ENCODE measurements around the gene AP2A2.

The AP2A2 gene

DNA sequence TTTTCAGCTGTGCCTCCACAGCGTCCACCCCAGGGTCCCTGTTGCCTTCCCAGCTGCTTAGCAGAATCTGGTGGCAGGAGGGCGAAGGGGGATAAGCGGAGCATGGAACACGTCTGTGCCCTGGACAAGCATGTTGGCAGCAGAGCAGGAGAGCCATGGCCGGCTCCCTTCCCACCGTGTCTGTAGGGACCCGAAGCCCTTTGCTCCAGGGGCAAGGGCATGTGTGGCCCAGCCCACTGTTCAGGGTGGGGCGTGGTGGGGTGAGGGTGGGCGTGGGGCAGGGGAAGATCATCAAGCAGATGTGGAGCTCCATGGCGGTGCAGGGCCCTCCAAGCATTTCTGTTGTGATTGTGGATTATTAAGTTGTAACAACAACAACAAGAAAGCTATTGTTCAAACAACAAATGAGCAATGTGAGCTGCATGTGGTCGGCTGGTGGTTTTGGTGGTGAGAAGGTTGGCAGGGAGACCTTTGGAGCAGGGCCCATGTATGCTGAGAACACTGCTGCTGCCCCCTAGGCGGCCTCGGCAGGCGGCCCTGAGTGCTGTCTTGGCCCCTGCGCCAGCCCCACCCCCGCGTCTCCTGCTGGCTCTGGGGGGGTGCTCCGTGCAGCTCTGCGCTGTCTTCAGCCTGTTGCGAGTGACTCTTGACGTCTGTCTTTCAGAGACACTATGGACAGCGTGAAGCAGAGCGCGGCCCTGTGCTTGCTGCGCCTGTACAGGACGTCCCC is 50.9 kb downstream of the AP2A2 start:
- no peak for DNase-seq

DNA sequence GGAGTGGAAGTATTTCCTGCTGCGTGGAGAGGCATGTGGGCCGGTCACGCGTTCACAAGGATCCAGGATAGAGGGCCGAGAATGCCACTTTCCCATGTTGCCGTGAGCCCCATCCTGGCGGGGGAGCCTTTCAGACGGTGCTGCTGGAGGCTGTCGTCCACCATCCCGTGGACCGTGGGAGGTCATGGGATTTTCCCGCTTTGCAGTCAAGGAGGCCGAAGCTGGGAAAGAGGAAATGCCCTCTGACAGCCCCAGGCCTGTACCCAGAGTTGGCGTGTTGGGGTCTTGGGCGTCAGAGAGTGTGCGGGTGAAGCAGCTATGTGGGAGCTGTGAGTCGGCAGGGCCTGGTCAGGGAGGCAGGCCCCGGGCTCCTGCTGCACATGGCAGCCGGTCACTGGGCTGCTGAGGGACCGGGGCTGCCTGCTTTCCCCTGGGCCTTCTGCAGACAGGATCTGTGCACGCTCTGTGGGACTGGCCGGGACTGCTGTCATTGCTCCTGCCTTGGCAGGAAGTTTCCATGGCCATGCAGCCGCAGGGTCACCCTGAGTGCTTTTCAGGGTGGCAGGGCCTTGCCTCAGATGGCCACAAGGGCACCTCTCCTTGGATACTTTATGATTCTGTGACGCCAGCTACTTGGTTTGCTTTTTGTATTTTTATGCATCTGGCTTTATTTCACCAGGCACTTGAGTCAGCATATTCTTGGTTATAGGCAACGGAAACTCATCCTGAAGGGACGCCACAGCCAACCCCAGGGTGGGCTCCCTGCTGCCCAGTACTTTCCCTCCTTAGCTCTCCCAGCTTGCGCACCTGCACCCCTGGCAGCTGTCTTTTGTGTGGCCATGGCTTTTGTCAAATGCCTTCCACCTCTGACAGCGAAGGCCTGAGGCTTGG is 52.4 kb downstream of the AP2A2 start:
- no peak for DNase-seq

- no peak for DNase-seq
Observed at GRCh38 chr11:978781-979180, 53.1 kb downstream of the AP2A2 start.

DNA sequence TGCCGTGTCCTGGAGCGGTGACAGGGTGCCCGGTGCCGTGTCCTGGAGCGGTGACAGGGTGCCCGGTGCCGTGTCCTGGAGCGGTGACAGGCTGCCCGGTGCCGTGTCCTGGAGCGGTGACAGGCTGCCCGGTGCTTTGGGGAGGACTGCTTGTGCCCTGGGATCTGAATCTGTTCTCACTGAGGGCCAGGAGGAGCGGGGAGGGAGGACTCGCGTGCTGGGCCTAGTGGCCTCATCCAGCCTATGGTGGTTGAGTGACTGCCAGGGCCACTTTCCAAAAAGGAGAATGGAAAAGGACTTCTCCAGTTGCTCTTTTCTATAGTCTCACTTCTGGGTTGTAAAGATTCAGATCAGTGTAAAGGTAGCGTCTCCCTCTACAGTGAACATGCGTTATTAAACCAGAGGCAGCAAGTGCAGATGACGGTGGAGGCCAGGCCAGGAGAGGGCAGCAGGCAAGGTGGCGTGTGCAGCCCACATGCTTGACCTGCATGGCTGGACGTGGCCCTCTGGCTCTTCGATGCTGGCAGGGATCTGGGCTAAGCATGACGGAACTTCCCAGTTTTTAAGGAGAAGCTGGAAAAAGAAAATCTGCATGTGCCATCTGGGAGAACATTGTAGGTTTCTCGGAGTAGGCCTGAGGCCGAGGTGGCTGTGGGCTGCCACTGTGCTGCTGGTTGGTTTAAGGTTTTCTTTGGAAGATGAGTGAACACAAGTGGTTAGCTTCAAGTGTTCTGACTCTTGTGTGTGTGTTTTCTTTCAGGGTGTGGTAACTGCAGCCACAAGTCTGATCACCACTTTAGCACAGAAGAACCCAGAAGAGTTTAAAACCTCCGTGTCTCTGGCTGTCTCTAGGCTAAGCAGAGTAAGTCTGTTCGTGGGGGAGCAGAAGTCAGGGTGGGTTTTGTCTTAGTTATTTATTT is 55.0 kb downstream of the AP2A2 start:
- DNase-seq: no peak

- DNase-seq: no peak
Observed at GRCh38 chr11:981764-982163, 56.1 kb downstream of the AP2A2 start.

DNA sequence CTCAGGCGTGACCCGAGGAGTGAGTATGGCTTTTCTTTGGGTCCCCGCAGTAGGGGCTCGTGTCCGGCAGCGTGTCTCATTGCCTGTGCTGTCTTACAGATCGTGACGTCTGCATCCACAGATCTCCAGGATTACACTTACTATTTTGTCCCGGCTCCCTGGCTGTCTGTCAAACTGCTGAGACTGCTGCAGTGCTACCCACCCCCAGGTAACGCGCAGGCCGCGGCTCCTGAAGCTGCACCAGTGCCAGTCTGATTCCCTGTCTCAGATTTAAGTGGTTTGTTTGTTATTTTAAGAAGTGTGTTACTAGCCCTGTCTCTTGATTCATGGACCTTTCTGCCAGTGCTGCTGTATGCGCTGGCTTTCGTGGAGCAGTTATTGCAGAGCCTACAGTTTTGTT is 58.9 kb downstream of the AP2A2 start:
- no peak for DNase-seq

DNA sequence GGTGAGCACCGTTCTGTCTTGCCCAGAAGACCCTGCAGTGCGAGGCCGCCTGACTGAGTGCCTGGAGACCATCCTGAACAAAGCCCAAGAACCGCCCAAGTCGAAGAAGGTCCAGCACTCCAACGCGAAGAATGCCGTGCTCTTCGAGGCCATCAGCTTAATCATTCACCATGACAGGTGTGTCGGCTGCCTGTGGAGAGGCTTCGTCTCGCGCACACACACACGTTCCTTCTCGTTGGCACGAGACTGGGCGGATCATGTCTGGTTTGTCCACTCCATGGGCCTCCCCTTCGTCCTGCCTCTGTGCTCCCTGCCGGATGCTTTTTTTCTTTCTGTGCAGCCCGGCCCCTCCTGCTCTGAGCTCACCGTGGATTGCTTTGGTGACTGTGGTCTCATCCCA is 59.7 kb downstream of the AP2A2 start:
- DNase-seq: no peak

GRCh38 chr11:985848-986247 is 60.2 kb downstream of the AP2A2 start:
- DNase-seq: no peak

DNA sequence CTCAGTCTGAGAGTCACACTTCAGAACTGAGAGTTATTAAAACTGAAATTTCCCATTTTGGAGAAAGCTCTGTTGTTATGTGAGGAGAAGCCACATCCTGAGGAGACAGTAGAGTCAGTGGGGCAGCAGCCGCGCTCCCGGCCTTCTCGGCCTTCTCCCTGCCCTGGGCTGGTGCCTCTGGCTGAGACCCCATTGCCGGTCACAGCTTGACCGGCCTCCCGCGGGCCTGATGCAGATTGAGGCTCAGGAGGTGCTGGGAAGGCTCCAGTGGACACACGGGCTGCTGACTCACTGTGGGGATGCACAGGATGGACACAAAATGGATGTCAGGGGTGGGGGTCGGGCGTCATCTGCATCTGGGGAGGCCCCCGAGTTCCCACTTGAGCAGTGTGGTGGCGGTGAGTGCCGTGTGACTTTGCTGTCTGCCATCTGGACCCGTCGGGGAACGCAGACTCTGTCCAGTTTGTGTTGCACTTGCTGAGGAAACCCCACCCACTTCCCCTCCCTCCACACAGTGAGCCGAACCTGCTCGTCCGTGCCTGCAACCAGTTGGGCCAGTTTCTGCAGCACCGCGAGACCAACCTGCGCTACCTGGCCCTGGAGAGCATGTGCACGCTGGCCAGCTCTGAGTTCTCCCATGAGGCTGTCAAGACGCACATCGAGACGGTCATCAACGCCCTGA is 60.7 kb downstream of the AP2A2 start:
- DNase-seq: no peak

DNA sequence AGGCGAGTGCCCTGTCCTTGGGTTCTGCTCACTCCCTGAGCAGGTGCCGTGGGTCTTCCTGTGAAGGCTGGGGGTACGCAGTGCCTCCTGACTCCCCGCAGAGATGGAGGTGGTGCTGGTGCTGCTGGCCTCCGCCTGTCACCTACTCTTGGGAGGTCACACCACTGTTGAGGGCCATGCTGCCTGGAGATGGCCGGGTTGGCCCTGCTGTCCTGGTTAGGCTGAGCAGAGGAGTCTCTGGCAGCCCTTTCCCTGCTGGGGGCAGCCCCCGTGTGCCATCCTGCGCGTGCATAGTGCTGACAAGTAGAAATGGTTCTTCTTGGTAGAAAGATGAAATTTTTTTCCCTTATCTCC is 61.3 kb downstream of the AP2A2 start:
- DNase-seq: no peak

- no peak for DNase-seq
Observed at GRCh38 chr11:987671-988070, 62.0 kb downstream of the AP2A2 start.

DNA sequence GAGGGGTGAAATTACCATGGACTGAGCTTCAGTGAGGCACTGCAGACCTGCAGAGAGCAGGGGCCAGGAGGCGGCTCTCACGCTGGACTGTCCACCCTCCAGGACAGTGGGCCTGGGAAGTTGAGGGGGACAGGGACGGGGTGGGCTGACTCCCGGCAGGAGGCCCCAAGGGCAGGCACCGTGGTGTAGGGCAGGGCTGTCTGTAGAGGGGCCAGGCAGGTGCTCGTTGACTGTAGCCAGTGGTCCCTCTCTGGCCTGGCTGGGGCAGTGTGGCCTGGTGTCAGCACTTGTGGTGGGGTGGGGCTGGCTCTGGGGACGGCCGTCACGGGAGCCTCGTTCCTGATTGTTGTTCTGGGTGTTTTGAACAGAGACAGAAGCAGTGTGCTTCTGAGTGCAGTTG is 64.4 kb downstream of the AP2A2 start:
- no peak for DNase-seq

- no peak for DNase-seq
Observed at GRCh38 chr11:991034-991433, 65.4 kb downstream of the AP2A2 start.

- DNase-seq: no peak
Observed at GRCh38 chr11:991711-992307, 66.1 kb downstream of the AP2A2 start.

DNA sequence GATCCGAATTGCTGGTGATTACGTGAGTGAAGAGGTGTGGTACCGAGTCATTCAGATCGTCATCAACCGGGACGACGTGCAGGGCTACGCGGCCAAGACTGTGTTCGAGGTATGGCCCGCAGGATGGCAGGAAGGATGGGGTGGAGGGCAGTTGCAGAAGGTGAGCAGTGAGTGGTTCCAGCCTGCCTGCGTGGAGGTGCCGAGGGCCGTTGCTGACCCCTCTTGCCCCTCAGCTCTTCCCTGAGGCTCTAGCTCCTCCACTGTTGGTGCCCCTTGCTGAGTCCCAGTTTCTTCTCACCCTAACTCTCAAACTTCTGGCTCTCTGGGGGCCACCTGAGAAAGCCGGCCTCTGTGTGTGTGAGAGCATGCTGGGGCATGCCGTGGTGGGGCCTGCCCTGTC is 66.9 kb downstream of the AP2A2 start:
- no peak for DNase-seq

DNA sequence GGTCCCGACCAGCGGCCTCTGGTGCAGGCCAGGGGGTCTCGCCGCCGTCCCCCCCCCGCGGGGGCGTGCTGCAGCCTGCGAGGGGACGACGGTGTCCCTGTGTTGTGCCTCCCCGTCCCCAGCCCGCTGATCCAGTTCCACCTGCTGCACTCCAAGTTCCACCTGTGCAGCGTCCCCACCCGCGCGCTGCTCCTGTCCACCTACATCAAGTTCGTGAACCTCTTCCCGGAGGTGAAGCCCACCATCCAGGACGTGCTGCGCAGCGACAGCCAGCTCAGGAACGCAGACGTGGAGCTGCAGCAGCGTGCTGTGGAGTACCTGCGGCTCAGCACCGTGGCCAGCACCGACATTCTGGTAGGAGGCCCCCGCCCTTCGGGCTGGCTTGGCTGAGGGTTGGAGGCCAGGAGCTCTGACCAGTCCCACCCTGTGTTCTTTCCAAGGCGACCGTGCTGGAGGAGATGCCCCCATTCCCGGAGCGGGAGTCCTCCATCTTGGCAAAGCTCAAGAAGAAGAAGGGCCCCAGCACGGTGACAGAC is 68.0 kb downstream of the AP2A2 start:
- no peak for DNase-seq

DNA sequence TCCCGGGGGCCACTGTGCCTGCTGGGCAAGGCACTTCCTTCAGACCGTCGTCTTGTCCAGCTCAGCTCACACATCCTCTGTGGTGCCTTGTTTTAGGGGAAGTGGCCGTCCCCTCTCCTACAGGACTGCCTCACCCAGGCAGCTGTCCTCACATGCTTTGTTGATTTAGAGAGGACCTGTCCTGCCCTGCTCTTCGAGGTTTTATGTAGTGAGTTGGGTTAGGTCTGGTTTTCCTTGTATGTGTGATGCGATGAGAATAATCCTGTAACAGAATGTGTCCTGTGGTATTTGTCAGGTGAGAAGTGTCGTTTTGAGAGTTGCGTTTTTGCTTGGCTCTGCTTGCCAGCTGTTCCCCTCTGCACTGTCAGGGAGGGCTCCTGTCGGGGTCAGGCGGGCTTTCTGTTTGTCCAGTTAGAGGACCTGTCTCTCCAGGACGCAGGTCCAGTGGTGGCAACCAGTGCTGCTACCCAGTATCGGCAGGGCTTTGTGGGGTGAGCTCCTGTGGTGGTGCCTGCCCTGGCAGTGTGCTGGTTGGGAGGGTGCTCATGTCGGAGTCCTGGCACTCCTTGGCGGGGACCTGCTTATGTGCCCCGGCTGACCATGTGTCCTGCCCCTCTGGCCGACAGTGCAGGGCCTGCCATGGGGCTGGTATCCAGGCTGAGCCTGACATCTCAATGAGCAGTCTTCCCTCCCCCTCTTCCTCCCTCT is 69.5 kb downstream of the AP2A2 start:
- DNase-seq: no peak

GRCh38 chr11:995752-996420 is 70.2 kb downstream of the AP2A2 start:
- DNase-seq: no peak

DNA sequence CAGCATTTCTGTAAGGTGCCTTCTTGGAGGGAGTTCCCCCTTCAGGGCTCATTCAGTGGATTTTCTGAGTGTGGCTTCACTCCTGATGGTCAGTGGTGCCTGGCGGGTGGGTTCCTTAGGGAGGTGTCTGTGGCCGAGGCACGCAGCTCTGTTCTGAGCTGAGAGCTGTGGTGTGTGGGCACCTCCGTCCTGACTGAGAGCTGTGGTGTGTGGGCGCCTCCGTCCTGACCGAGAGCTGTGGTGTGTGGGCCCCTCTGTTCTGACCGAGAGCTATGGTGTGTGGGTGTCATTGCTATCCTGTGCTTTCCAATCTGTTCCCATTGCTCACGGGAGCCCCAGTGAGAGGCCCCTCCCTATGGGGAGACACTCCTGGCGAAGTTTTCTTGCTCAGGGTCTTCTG is 71.0 kb downstream of the AP2A2 start:
- DNase-seq: no peak

- DNase-seq: no peak
Observed at GRCh38 chr11:997907-998306, 72.2 kb downstream of the AP2A2 start.

- DNase-seq: no peak
Observed at GRCh38 chr11:999009-999408, 73.3 kb downstream of the AP2A2 start.

Data from NCI-H1930 (cell line).